ENCODE data around the gene HSD17B12. TPM values are rescaled to one million over a fixed set of nuclear protein-coding genes. Genes with fewer than 3 reads are reported as not detected.

HSD17B12 gene
- total and polyA plus RNA-seq, 2 donors (not counting 3 experiments of a cell fraction or from before 2014, with no cell fraction given), result 41.5 to 96.5 TPM

- POLR2A ChIA-PET, result no interaction called here
- Histone ChIP-seq H3K79me2 (ENCODE audit: control insufficient read depth, insufficient read depth, low read length) (peaks cover 78% of the 10 kb centered on the region), H3K27me3 (ENCODE audit: control insufficient read depth in 2 of 2, insufficient read depth in 2 of 2, low read length in 2 of 2) (no peaks in the 10 kb centered on the region), H3K4me3 (replicated peaks in 1 of 3; ENCODE audit: insufficient read depth in 1 of 3, low read depth in 1 of 3, low read length in 3 of 3) (no peak overlapping the region), H3K4me1 (ENCODE audit: control insufficient read depth, extremely low read depth, insufficient read depth, low read length) (no peaks in the 10 kb centered on the region), H3K4me2 (ENCODE audit: insufficient read depth, low read length) (no peak overlapping the region), H3K27ac (ENCODE audit: insufficient read depth, low read depth, low read length) (no peak overlapping the region), H3K9ac (replicated peaks; ENCODE audit: extremely low read depth, insufficient read depth, low read length) (no peak overlapping the region), H3K36me3 (ENCODE audit: control insufficient read depth in 2 of 2, extremely low read depth in 1 of 2, insufficient read depth in 2 of 2, low read length in 2 of 2) (no peaks in the 10 kb centered on the region), H3K9me1 (replicated peaks; ENCODE audit: control insufficient read depth, extremely low read depth, insufficient read depth, low read length) (peaks cover 2% of the 10 kb centered on the region), H3K9me3 (replicated peaks; ENCODE audit: control insufficient read depth, insufficient read depth, low read length) (no peaks in the 10 kb centered on the region), H2AFZ (ENCODE audit: low read depth, low read length) (no peak overlapping the region), H4K20me1 (replicated peaks; ENCODE audit: control insufficient read depth, extremely low read depth, insufficient read depth, low read length) (no peaks in the 10 kb centered on the region)
- dilution Hi-C loops (cut with MboI; ENCODE audit: extremely low pct_ligation_motif_present, low sequenced_read_pairs) (no loop called here), intact Hi-C loops (cut with micrococcal nuclease) (no loop called here)
- TF ChIP-seq MAX (IDR thresholded peaks at IDR 0.05; ENCODE audit: insufficient read depth, insufficient read length) (no peak), JUN (IDR thresholded peaks at IDR 0.05; ENCODE audit: borderline replicate concordance, insufficient read depth, insufficient read length, low read depth) (no peak), POLR2AphosphoS5 (IDR thresholded peaks at IDR 0.05; ENCODE audit: insufficient read depth, low read depth, low read length) (no peak)
- FAIRE-seq (no peak), DNase-seq (ENCODE audit: low read depth, low spot score) (no peak)
- CTCF ChIA-PET, result interaction anchor here (1.6 kb wide), 1 partner anchor 128 kb away, joined by 5 read pairs; no protein-coding TSS in a partner anchor
- BruUV-seq (replicated peaks), result no TSS peak
Measured at GRCh38 chr11:43697679-43698078, 17.1 kb downstream of the HSD17B12 start.

- H3K9ac ChIP-seq (replicated peaks; ENCODE audit: extremely low read depth, insufficient read depth, low read length), result no peak overlapping the region
- dilution Hi-C loops (cut with MboI; ENCODE audit: extremely low pct_ligation_motif_present, low sequenced_read_pairs), result no loop called here
- no peaks in the 10 kb centered on the region for H4K20me1 ChIP-seq (replicated peaks; ENCODE audit: control insufficient read depth, extremely low read depth, insufficient read depth, low read length)
- H3K4me2 ChIP-seq (ENCODE audit: insufficient read depth, low read length), result no peak overlapping the region
- ChIA-PET POLR2A (interaction anchor here (0.6 to 1.6 kb wide), 2 partner anchors 12 to 88 kb away, joined by 3 to 4 read pairs; no protein-coding TSS in a partner anchor), CTCF (interaction anchor here (0.8 kb wide), 1 partner anchor 34 kb away, joined by 3 read pairs; no protein-coding TSS in a partner anchor)
- no peak overlapping the region for H2AFZ ChIP-seq (ENCODE audit: low read depth, low read length)
- intact Hi-C loops (cut with micrococcal nuclease), result no loop called here
- H3K4me3 ChIP-seq (replicated peaks in 1 of 3; ENCODE audit: insufficient read depth in 1 of 3, low read depth in 1 of 3, low read length in 3 of 3), result no peak overlapping the region
- no peaks in the 10 kb centered on the region for H3K27me3 ChIP-seq (ENCODE audit: control insufficient read depth in 2 of 2, insufficient read depth in 2 of 2, low read length in 2 of 2)
- no peaks in the 10 kb centered on the region for H3K4me1 ChIP-seq (ENCODE audit: control insufficient read depth, extremely low read depth, insufficient read depth, low read length)
- TF ChIP-seq CTCF (IDR thresholded peaks at IDR 0.05; ENCODE audit: extremely low read depth in 1 of 2, insufficient read depth in 1 of 2, low read depth in 1 of 2, low read length in 2 of 2) (no peak), MYC (IDR thresholded peaks at IDR 0.05; ENCODE audit: low read depth, low read length) (no peak), POLR2AphosphoS5 (IDR thresholded peaks at IDR 0.05; ENCODE audit: insufficient read depth, low read depth, low read length) (no peak), GATA2 (IDR thresholded peaks at IDR 0.05; ENCODE audit: insufficient read depth, insufficient read length, low read depth, low read length) (no peak), EZH2 (IDR thresholded peaks at IDR 0.05; ENCODE audit: borderline replicate concordance, low read depth, low read length, severe bottlenecking) (no peak), FOS (IDR thresholded peaks at IDR 0.05; ENCODE audit: borderline replicate concordance, insufficient read depth, low read length) (no peak), JUN (IDR thresholded peaks at IDR 0.05; ENCODE audit: borderline replicate concordance, insufficient read depth, insufficient read length, low read depth) (no peak), POLR2A (IDR thresholded peaks at IDR 0.05; ENCODE audit: low read depth, low read length) (no peak), MAX (IDR thresholded peaks at IDR 0.05; ENCODE audit: insufficient read depth, insufficient read length) (no peak)
- DNase-seq (ENCODE audit: low read depth, low spot score), result no peak
- no TSS peak for BruUV-seq (replicated peaks)
- H3K36me3 ChIP-seq (ENCODE audit: control insufficient read depth in 2 of 2, extremely low read depth in 1 of 2, insufficient read depth in 2 of 2, low read length in 2 of 2), result no peaks in the 10 kb centered on the region
- peaks cover 2% of the 10 kb centered on the region for H3K9me1 ChIP-seq (replicated peaks; ENCODE audit: control insufficient read depth, extremely low read depth, insufficient read depth, low read length)
- H3K27ac ChIP-seq (ENCODE audit: insufficient read depth, low read depth, low read length), result no peak overlapping the region
- no peak for FAIRE-seq
- no peaks in the 10 kb centered on the region for H3K9me3 ChIP-seq (replicated peaks; ENCODE audit: control insufficient read depth, insufficient read depth, low read length)
- H3K79me2 ChIP-seq (ENCODE audit: control insufficient read depth, insufficient read depth, low read length), result peaks cover 71% of the 10 kb centered on the region
Measured at GRCh38 chr11:43699870-43700269, 19.3 kb downstream of the HSD17B12 start.

Measured in endothelial cell of umbilical vein (primary cell).